HepG2 (cell line): Measurements from ENCODE around the gene DNAJC12. TPM values are rescaled to one million over a fixed set of nuclear protein-coding genes. Genes with fewer than 3 reads are reported as not detected.

Experiments used
- ATAC-seq: fragments of 200-7000 bp; cut with Tn5 transposase; 3 replicates; pipeline ENCODE4 v1.9.1; 2020; ENCODE audit warnings: mild to moderate bottlenecking, moderate library complexity
- BruUV-seq: library from RNA; stranded (reverse); fragments of 400-500 nt; replicated peaks from 2 replicates; lab custom pipeline; 2021; lab: Mats Ljungman, UMichigan
- CTCF ChIA-PET: fragments of 300-600 bp; formaldehyde crosslinking; extraction: SDS; loops from one replicate; lab custom pipeline; 2021; ENCODE audit warnings: low total read pairs, inconsistent platforms, low intra/inter-chr PET ratio; lab: Yijun Ruan, JAX
- POLR2A ChIA-PET: fragments of 350-600 bp; sonication (Branson Sonifier 250); formaldehyde crosslinking; loops from one replicate; lab custom pipeline; 2020; ENCODE audit warnings: antibody characterized with exemption, inconsistent platforms; lab: Yijun Ruan, JAX
- DNase-seq: peaks from one replicate; pipeline ENCODE4 v3.0.0-alpha.2; 2015; ENCODE audit warnings: low spot score
- FAIRE-seq: peaks from 3 replicates; lab custom pipeline; 2011; peaks lifted over from hg19 to GRCh38; lab: Jason Lieb, UNC
- H2AFZ ChIP-seq: one replicate; pipeline ENCODE4 v1.6.1; 2011; ENCODE audit warnings: low read length, inconsistent platforms
- H3K27ac ChIP-seq: fragments of 300-600 bp; 3 replicates; pipeline ENCODE4 v1.8.0; 2011; ENCODE audit warnings: mixed run types, mild to moderate bottlenecking, mixed read lengths, low read length, inconsistent platforms; ENCODE audit not compliant: insufficient read depth; ENCODE audit errors: extremely low read length
- H3K27me3 ChIP-seq, 2 experiments: fragments of 200-600 bp in 1 of 2; 2 replicates in 1 of 2; 3 replicates in 1 of 2; pipeline versions ENCODE4 v1.6.0 to v1.8.0; 2011; ENCODE audit warnings: low read length in 2 of 2, mild to moderate bottlenecking in 2 of 2, moderate library complexity in 2 of 2, inconsistent platforms in 1 of 2; ENCODE audit not compliant: insufficient read depth in 2 of 2, control insufficient read depth in 1 of 2
- H3K36me3 ChIP-seq, 2 experiments: fragments of 200-600 bp in 1 of 2; replicated peaks in 1 of 2; 2 replicates in 1 of 2; 3 replicates in 1 of 2; pipeline versions ENCODE4 v1.5.1 to v1.8.0; 2011; ENCODE audit warnings: low read length in 2 of 2, inconsistent platforms in 1 of 2; ENCODE audit not compliant: insufficient read depth in 2 of 2, control insufficient read depth in 1 of 2
- H3K4me1 ChIP-seq: 2 replicates; pipeline ENCODE4 v1.5.1; 2012; ENCODE audit warnings: low read length, inconsistent platforms; ENCODE audit not compliant: insufficient read depth
- H3K4me2 ChIP-seq: 2 replicates; pipeline ENCODE4 v1.6.0; 2011; ENCODE audit warnings: low read depth, low read length, inconsistent platforms
- H3K4me3 ChIP-seq, 3 experiments: fragments of 200-600 bp in 1 of 3; sonication (generic), shearing (Covaris generic) in 1 of 3; replicated peaks in 1 of 3; 2 replicates each; pipeline ENCODE4 v1.5.1; 2011 to 2016; ENCODE audit warnings: low read length in 3 of 3, inconsistent platforms in 2 of 3, low read depth in 2 of 3, mild to moderate bottlenecking in 2 of 3, control low read depth in 1 of 3, mixed read lengths in 1 of 3; ENCODE audit not compliant: insufficient read depth in 1 of 3
- H3K79me2 ChIP-seq: one replicate; pipeline ENCODE4 v1.6.1; 2011; ENCODE audit warnings: low read length, inconsistent platforms; ENCODE audit not compliant: insufficient read depth
- H3K9ac ChIP-seq: 2 replicates; pipeline ENCODE4 v1.6.0; 2011; ENCODE audit warnings: mild to moderate bottlenecking, low read depth, low read length, inconsistent platforms; ENCODE audit not compliant: insufficient read depth
- H3K9me3 ChIP-seq: 2 replicates; pipeline ENCODE4 v1.5.1; 2012; ENCODE audit warnings: mild to moderate bottlenecking, low read length
- H4K20me1 ChIP-seq: 2 replicates; pipeline ENCODE4 v1.6.0; 2011; ENCODE audit warnings: inconsistent platforms, mild to moderate bottlenecking, low read length, moderate library complexity; ENCODE audit not compliant: insufficient read depth
- FOSL1 ChIP-seq: sonication (generic); formaldehyde crosslinking; IDR thresholded peaks from 2 replicates; pipeline ENCODE4 v1.9.0; 2021; ENCODE audit warnings: missing genetic modification reagents, borderline replicate concordance
- TMF1 ChIP-seq: sonication (generic); formaldehyde crosslinking; IDR thresholded peaks from 2 replicates; pipeline ENCODE4 v1.8.1; 2022; ENCODE audit warnings: low read depth, missing genetic modification reagents
- ZFP91 ChIP-seq: sonication (generic); formaldehyde crosslinking; IDR thresholded peaks from 2 replicates; pipeline ENCODE4 v1.9.0; 2022; ENCODE audit warnings: missing genetic modification reagents, mild to moderate bottlenecking, borderline replicate concordance
- ZNF451 ChIP-seq: sonication (generic); formaldehyde crosslinking; IDR thresholded peaks from 2 replicates; pipeline ENCODE4 v1.5.0; 2020; ENCODE audit warnings: mild to moderate bottlenecking, missing genetic modification reagents
- WGBS: methylation state at CpG from one replicate; pipeline ENCODE4 v1.1.6; 2017; ENCODE audit warnings: low lambda C conversion rate; 5-methylcytosine and 5-hydroxymethylcytosine counted together
- in situ Hi-C: cut with HindIII; loops from 2 replicates; pipeline ENCODE4 v1.10.0; 2017; ENCODE audit warnings: low pct_unique_long_range_greater_than_20kb; ENCODE audit not compliant: extremely low pct_ligation_motif_present
- intact Hi-C: fragments of 100-400 bp; cut with micrococcal nuclease; formaldehyde crosslinking; loops from one replicate; pipeline ENCODE4 v1.10.0; 2022; ENCODE audit not compliant: unreplicated experiment
- polyA plus RNA-seq, 8 experiments: library from polyadenylated mRNA; depleted of rRNA in 3 of 8; stranded (reverse) in 7 of 8; unstranded in 1 of 8; fragments of >200 nt; fragmentation: Illumina TruSeq in 4 of 8; extraction: Trizol in 4 of 8; gene quantifications; 2 replicates each; pipeline versions ENCODE4 v1.2.1 to v1.2.3, GENCODE V29; 2011 to 2016; ENCODE audit warnings: low read depth in 4 of 8, missing spikeins in 1 of 8, mixed read lengths in 1 of 8; ENCODE audit not compliant: insufficient read depth in 1 of 8
- total RNA-seq, 5 experiments: library from RNA; depleted of rRNA; stranded (reverse); fragments of >200 nt; fragmentation: Illumina TruSeq; extraction: Trizol; gene quantifications; 2 replicates each; pipeline ENCODE4 v1.2.3, GENCODE V29; 2016; ENCODE audit warnings: low read depth in 1 of 5
- TF ChIP-seq, protein P1 (sequence below): sonication (generic); formaldehyde crosslinking; IDR thresholded peaks from 2 replicates; pipeline ENCODE4 v1.5.0; 2020; ENCODE audit warnings: missing genetic modification reagents, mild to moderate bottlenecking, borderline replicate concordance
- TF ChIP-seq, protein P2 (sequence below): sonication (generic); formaldehyde crosslinking; IDR thresholded peaks from 2 replicates; pipeline ENCODE4 v1.9.0; 2022; ENCODE audit warnings: low read depth, missing genetic modification reagents
- TF ChIP-seq, protein P3 (sequence below): sonication (generic); formaldehyde crosslinking; IDR thresholded peaks from 2 replicates; pipeline ENCODE4 v1.5.1; 2020; ENCODE audit warnings: mild to moderate bottlenecking, missing genetic modification reagents

The DNAJC12 gene
- total and polyA plus RNA-seq, 2 of the 13 experiments (the other 11 are each of a cell fraction or from before 2014, with no cell fraction given), result 11.6 to 43.9 TPM

DNA sequence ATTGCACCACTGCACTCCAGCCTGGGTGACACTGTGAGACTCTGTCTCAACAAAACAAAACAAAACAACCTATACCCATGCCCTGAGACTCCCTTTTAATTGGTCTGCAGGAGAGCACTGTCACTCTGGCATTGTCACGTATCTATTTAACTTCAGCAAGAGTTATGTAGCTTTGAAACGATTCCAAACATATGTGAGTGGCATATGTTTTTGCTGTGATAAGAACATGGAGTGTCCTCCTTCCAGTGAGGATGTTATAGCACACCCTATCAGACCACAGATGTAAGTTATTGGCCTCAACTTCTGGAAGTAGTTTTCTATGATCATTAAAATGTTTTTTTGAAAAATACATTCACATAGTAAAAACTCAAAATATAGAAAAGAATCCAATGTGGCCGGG lies 15.5 kb upstream of the DNAJC12 start:
- in situ Hi-C loops, result loop anchor here (5.0 to 25.0 kb wide), 4 partner anchors 66 to 459 kb away; no protein-coding TSS in a partner anchor
- FAIRE-seq (no peak), DNase-seq (no peak), ATAC-seq (no peak)
- H3K4me3 ChIP-seq, result no peak overlapping the region
- no peak overlapping the region for H3K4me2 ChIP-seq
- 73% methylated on average over 3 of the region's 3 CpGs for WGBS
- H3K27me3 ChIP-seq, result no peaks in the 10 kb centered on the region
- no peaks in the 10 kb centered on the region for H3K79me2 ChIP-seq
- peaks cover 23% of the 10 kb centered on the region for H3K4me1 ChIP-seq
- no peaks in the 10 kb centered on the region for H3K9me3 ChIP-seq
- H3K36me3 ChIP-seq, result no peaks in the 10 kb centered on the region
- intact Hi-C loops, result loop anchor here (10.0 kb wide), 1 partner anchor 221 kb away; the partner anchor contains the start of gene HERC4
- H3K9ac ChIP-seq, result no peak overlapping the region
- POLR2A ChIA-PET, result no interaction called here
- BruUV-seq, result no TSS peak
- no peak overlapping the region for H2AFZ ChIP-seq
- no peak overlapping the region for H3K27ac ChIP-seq
- CTCF ChIA-PET, result no interaction called here
- H4K20me1 ChIP-seq, result no peaks in the 10 kb centered on the region
- TF ChIP-seq, protein P1, sequence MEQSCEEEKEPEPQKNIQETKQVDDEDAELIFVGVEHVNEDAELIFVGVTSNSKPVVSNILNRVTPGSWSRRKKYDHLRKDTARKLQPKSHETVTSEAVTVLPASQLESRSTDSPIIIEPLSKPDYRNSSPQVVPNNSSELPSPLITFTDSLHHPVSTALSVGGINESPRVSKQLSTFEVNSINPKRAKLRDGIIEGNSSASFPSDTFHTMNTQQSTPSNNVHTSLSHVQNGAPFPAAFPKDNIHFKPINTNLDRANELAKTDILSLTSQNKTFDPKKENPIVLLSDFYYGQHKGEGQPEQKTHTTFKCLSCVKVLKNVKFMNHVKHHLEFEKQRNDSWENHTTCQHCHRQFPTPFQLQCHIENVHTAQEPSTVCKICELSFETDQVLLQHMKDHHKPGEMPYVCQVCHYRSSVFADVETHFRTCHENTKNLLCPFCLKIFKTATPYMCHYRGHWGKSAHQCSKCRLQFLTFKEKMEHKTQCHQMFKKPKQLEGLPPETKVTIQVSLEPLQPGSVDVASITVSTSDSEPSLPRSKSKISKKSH (CRISPR knock-in tag), result no peak
- TF ChIP-seq, protein P2, sequence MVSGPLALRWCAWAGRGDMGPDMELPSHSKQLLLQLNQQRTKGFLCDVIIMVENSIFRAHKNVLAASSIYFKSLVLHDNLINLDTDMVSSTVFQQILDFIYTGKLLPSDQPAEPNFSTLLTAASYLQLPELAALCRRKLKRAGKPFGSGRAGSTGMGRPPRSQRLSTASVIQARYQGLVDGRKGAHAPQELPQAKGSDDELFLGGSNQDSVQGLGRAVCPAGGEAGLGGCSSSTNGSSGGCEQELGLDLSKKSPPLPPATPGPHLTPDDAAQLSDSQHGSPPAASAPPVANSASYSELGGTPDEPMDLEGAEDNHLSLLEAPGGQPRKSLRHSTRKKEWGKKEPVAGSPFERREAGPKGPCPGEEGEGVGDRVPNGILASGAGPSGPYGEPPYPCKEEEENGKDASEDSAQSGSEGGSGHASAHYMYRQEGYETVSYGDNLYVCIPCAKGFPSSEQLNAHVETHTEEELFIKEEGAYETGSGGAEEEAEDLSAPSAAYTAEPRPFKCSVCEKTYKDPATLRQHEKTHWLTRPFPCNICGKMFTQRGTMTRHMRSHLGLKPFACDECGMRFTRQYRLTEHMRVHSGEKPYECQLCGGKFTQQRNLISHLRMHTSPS, result no peak
- no peak for TF ChIP-seq ZNF451 (CRISPR knock-in tag)
- no peak for TF ChIP-seq TMF1
- TF ChIP-seq FOSL1 (CRISPR knock-in tag), result no peak
- TF ChIP-seq, protein P3, sequence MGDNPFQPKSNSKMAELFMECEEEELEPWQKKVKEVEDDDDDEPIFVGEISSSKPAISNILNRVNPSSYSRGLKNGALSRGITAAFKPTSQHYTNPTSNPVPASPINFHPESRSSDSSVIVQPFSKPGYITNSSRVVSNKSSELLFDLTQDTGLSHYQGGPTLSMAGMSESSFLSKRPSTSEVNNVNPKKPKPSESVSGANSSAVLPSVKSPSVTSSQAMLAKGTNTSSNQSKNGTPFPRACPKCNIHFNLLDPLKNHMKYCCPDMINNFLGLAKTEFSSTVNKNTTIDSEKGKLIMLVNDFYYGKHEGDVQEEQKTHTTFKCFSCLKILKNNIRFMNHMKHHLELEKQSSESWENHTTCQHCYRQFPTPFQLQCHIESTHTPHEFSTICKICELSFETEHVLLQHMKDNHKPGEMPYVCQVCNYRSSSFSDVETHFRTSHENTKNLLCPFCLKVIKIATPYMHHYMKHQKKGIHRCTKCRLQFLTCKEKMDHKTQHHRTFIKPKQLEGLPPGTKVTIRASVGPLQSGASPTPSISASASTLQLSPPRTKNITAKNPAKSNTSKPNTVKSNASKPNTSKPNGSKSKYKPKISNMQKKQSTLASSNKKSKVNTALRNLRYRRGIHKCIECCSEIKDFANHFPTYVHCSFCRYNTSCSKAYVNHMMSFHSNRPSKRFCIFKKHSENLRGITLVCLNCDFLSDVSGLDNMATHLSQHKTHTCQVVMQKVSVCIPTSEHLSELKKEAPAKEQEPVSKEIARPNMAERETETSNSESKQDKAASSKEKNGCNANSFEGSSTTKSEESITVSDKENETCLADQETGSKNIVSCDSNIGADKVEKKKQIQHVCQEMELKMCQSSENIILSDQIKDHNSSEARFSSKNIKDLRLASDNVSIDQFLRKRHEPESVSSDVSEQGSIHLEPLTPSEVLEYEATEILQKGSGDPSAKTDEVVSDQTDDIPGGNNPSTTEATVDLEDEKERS, result no peak
- TF ChIP-seq ZFP91 (CRISPR knock-in tag), result no peak
